Activated gamma-delta T cell (primary cell): Measurements from ENCODE around the gene SLC46A3.
"Not testable (repeated sequence)": the region's sequence is repeated elsewhere in the genome, so short reads cannot be mapped to it uniquely, and the experiment has no call there.

Experiments used
- DNase-seq: peaks from one replicate; lab custom pipeline; 2025; lab: John Stamatoyannopoulos, UW

Gene SLC46A3

GRCh38 chr13:28734906-28735305 lies 16.1 kb upstream of the SLC46A3 start:
- no peak for DNase-seq

DNA sequence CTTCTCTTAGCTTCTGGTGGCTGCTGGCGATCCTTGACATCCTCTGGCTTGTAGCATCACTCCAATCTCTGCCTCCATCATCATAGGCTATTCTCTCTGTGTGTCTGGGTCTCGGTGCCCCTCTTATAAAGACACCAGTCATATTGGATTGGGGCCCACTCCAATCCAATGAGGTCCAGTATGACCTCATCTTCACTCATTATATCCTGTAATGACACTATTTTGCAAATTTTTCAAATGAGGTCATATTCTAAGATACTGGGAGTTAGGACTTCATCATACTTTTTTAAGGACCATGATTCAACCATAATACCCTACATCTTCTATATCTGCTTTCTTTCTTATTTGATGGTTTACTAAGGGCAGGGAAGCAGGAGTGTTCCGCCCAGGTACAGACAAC lies 12.0 kb upstream of the SLC46A3 start:
- DNase-seq = no peak

- no peak for DNase-seq
These were observed 10.8 kb upstream of the SLC46A3 start for GRCh38 chr13:28729541-28729940.

- no peak for DNase-seq
These were observed 9.9 kb upstream of the SLC46A3 start for GRCh38 chr13:28728642-28729041.

GRCh38 chr13:28725046-28725610 lies 6.4 kb upstream of the SLC46A3 start:
- no peak for DNase-seq

DNA sequence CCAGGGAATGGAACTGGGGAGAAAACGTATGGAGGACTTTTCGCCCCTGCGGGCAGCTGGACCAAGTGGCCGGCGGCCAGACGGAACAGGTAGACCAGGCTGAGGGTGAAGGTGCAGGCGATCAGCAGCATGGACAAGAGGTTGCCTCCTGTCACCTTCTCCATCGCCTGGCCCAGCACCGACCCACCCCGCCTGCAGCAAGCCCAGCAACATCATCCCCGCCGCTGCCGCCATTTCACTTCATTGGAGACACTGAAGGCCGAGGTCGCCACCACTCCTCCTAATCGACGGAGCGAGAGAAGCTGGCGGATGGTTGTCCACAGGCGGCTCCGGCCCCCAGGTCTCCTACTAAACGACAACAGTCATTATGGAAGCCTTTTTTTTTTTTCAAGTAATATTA lies 5.0 kb upstream of the SLC46A3 start:
- peak; percentile 8 for DNase-seq

DNA sequence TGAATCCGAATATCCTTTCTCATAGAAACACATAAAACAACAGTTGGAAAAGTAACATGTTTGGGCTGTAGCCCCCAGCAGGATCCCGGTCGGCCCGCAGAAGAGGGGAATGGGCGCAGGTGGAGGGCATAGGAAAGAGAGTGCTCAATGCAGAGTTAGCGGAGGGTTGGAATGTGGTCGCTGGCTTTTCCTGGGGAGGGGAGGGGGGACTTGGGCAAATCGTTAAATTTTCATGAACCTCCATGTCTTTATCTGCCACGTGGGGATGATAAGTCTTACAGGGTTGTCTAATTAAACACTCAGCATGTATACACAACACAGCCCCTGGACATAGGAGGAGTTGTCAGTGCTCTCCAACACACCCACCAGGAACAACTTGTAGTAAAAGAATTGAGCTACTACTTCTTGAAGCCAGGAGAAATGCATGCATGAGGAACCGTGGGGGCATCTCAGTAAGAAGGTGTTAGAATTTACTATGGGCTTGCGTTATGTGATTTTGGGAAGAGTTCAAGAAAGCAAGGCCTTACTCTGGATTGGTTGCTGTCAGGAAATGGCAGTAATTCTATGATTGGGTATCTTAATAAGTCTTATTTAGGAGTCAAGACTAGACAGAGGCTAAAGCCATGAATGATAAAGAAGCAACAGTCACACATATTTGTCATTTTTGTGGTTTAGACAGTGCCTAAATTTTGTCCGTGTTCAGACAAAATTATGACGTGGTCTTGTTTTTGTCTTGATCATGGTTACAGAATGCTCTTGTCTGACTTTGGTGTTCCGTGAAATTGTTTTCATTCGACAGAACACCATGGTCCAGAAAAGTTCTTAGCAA lies 671 bp upstream of the SLC46A3 start:
- DNase-seq = no peak

DNA sequence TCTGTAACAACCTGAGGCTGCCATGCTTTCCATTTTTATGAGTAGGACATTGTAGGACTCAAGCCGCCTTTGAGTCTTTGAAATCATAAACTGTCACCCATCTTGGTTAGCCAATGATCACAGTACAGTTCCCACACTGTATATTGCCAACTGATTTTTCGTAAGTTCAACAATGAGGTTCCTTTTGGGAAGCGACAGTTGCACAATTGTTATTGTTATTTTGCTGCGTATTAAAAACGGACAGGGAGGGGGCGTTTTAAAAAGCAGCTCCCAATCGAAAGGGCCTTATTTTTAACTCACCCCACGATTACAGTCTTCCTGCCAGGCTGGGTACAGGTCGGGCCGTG lies 601 bp downstream of the SLC46A3 start:
- DNase-seq = no peak

DNA sequence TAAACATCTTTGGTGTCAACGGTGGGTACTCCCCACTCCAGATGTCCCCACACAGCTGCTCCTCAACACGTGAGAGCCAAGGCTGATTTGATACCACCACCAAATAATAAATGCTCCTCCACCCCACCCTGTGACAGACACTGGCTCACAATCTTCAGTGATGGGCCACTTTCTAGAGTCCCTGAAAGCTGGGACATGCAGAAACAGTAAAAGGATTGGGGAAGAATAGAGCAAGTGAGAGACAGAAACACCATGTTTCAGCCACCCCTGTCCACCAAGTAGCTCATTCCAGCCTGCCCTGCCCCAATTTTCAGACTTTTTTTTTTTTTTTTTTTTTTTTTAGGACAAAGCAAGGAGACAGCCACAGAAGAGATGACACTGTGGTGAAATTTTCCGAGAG lies 1.6 kb downstream of the SLC46A3 start:
- DNase-seq = no peak

GRCh38 chr13:28716511-28716910 lies 2.3 kb downstream of the SLC46A3 start:
- DNase-seq = no peak

GRCh38 chr13:28714651-28715050 lies 4.1 kb downstream of the SLC46A3 start:
- DNase-seq = no peak

GRCh38 chr13:28710161-28710560 lies 8.6 kb downstream of the SLC46A3 start:
- DNase-seq = no peak

DNA sequence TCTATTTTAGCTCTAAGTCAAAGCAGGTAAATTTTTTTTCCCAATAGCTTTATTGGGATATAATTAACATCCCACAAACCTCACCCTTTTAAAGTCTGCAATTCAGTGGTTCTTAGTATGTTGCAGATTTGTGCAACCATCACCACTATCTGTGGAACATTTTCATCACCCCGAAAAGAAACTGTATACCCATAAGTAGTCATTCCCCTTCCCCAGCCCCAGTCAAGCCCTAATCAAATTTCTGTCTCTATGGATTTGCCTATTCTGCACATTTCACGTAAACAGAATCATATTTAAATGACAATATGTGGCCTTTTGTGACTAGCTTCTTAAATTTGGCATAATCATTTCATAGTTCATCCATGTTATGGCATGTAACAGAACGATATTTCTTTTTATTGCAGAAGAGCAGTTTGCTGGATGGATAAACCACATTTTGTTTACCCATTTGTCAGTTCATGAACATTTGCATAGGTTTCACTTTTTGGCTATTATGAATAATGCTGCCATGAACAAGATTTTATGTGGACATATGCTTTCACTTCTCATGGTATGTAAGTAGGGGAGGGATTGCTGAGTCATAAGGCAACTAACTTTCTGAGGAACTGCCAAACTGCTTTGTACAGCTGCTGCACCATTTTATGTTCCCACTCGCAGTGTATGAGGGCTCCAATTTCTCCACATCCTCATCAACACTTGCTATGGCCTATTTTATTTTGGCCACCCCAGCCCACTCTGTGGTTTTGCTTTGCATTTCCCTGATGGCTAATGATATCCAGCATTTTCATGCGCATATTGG lies 10.9 kb downstream of the SLC46A3 start:
- DNase-seq = no peak

DNA sequence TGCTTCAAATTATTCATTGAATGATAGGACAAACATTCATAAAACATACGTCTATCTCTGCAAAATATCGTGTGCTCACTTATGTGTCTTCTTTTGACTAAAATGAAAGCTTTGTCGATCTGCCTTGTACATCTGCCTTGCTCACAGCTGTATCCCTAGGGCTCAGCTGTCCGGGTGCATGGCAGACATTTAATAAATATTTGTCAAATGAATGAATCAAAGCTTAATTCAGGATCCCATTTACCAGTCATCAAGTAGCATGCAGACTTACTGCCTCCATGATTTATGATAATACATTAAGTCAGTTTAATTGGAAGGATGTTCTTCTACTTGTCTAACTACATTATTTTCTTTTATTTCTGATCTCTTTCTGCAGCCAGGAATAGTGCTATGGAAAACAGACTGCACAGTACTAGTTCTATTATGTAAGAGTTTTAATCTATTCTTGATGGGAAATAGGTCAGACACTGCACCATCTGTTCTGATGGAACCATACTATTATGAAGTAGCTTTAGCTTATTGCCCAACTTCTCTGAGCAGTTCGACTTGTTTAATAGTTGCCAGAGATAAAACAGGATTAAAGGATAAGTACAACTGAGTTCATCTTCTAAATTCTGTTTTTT lies 13.2 kb downstream of the SLC46A3 start:
- DNase-seq = no peak

- no peak for DNase-seq
These were observed 13.9 kb downstream of the SLC46A3 start for GRCh38 chr13:28704919-28705318.

- DNase-seq = no peak
These were observed 14.5 kb downstream of the SLC46A3 start for GRCh38 chr13:28704282-28704681.

DNA sequence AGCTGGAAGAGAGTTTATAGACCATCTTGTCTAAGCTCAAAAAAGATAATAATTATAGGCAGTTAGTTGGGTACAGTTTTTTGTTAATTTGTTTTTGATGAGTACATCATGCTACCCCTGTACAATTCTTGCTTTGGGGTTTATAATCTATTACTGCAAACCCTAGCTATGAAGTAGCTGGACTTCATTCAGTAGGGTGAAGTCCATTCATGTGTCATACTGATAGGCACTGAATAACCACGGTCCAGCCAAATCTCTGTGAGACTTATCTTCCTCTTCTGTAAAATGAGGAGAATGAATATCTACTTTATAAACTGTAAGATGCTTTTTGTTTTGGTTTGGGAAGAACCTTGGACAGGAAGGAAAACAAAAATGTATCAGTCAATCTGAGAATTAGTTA lies 19.5 kb downstream of the SLC46A3 start:
- DNase-seq = no peak

DNA sequence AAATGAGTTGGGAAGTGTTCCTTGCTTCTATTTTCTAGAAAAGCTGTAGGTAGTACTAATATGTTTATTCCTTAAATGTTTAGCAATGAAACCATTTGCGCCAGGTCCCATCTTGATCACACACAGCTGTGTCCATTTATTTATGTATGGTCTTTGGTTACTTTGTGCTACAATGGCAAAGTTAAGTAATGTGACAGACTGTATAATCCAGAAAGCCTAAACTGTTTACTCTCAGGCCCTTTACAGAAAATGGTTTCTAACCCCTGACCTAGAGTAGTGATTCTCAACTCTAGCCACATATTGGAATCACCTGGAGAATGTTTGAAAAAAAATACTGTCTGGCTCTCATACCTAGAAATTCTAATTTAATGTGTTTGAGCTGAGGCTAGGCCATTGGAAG lies 21.3 kb downstream of the SLC46A3 start:
- no peak for DNase-seq

DNA sequence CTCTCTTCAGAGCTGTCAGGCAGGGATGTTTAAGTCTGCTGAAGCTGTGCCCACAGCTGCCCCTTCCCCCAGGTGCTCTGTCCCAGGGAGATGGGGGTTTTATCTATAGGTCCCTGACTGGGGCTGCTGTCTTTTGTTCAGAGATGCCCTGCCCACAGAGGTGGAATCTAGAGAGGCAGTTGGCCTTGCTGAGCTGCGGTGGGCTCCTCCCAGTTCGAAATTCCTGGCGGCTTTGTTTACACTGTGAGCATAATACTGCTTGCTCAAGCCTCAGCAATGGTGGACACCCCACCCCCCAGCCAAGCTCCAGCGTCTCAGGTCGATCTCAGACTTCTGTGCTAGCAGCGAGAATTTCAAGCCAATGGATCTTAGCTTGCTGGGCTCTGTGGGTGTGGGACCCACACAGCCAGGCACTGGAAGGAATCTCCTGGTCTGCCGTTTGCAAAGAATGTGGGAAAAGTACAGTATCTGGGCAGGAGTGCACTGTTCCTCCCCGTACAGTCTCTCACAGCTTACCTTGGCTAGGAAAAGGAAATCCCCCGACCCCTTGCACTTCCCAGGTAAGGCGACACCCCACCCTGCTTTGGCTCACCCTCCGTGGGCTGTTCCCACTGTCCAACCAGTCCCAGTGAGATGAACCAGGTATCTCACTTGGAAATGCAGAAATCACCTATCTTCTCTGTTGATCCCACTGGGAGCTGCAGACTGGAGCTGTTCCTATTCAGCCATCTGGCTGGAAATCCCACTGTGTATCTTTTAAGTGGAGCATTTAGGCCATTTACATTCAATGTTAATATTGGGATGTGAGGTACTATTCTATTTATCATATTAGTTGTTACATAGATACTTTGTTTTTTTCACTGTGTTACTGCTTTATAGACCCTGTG lies 24.9 kb downstream of the SLC46A3 start:
- DNase-seq = not testable (repeated sequence)

DNA sequence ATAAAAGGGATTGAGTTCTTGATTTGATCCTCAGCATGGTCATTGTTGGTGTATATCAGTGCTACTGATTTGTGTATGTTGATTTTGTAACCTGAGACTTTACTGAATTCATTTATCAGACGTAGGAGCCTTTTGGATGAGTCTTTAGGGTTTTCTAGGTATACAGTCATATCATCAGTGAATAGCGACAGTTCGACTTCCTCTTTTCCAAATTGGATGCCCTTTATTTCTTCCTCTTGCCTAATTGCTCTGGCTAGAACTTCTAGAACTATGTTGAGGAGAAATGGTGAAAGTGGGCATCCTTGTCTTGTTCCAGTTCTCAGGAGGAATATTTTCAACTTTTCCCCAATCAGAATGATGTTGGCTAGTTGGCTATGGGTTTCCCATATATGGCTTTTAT lies 32.9 kb downstream of the SLC46A3 start:
- no peak for DNase-seq

DNA sequence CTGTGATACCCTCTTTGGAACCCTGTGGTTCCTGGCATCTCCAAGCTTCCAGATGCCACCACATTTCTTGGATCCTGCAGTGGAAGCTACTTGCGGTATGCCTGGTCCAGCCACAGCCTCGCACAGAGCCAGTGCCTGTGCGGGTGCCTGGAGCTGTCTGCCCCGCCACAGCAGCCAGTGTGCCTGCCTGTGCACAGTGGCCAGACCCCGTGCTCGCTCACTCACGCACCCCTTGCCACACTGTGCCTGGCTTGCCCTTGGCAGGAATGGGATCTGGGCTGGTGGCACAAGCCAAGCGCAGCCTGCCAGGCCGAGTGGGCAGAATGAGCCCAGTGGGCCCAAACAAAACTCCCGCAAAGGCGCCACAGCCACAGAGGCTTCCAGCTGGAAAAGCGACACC lies 33.7 kb downstream of the SLC46A3 start:
- peak; percentile 5 for DNase-seq

- DNase-seq = no peak
These were observed 34.5 kb downstream of the SLC46A3 start for GRCh38 chr13:28684257-28684656.
